ENCODE results near the gene CDKAL1. TPM values are rescaled to one million over a fixed set of nuclear protein-coding genes. Genes with fewer than 3 reads are reported as not detected.
"Not testable (repeated sequence)": the region's sequence is repeated elsewhere in the genome, so short reads cannot be mapped to it uniquely, and the experiment has no call there.

Gene CDKAL1
- total RNA-seq, 1 donor from 2014 or later, result 11.3 TPM

DNA sequence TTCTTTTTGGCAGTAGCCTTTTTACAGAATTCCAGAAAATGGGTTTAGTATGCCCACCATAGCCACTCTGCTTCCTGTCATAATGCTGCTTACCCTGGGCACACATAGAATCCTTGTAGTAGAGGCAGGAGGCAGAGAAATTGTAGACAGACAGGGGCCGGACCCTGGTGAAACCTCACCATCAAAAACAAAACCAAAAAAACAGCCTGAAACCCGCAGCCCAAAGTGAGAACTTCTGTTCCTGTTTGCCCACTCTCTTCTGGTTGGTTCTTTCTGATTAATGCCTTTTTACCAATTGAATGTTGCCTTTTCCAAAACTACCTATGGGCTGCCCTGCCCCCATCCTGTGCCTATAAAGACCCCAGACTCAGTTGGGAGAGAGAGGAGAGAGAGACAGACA is 188.2 kb downstream of the CDKAL1 start:
- Histone ChIP-seq H3K36me3 (peaks cover 0 to 4% of the 10 kb centered on the region in 2 donors), H3K27me3 (no peaks in the 10 kb centered on the region), H3K27ac (no peak overlapping the region), H3K4me3 (no peak overlapping the region), H3K9me3 (no peaks in the 10 kb centered on the region), H3K4me1 (no peaks in the 10 kb centered on the region)
- intact Hi-C loops (cut with DNase I), result no loop called here
- DNase-seq (ENCODE audit: extremely low spot score in 2 of 2), result no peak
- TF ChIP-seq POLR2AphosphoS5 (IDR thresholded peaks at IDR 0.05; ENCODE audit: insufficient read depth in 1 of 2, low read depth in 1 of 2) (no peak), POLR2A (IDR thresholded peaks at IDR 0.05) (no peak)
- TF ChIP-seq, protein P1, sequence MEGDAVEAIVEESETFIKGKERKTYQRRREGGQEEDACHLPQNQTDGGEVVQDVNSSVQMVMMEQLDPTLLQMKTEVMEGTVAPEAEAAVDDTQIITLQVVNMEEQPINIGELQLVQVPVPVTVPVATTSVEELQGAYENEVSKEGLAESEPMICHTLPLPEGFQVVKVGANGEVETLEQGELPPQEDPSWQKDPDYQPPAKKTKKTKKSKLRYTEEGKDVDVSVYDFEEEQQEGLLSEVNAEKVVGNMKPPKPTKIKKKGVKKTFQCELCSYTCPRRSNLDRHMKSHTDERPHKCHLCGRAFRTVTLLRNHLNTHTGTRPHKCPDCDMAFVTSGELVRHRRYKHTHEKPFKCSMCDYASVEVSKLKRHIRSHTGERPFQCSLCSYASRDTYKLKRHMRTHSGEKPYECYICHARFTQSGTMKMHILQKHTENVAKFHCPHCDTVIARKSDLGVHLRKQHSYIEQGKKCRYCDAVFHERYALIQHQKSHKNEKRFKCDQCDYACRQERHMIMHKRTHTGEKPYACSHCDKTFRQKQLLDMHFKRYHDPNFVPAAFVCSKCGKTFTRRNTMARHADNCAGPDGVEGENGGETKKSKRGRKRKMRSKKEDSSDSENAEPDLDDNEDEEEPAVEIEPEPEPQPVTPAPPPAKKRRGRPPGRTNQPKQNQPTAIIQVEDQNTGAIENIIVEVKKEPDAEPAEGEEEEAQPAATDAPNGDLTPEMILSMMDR (IDR thresholded peaks at IDR 0.05), result no peak

DNA sequence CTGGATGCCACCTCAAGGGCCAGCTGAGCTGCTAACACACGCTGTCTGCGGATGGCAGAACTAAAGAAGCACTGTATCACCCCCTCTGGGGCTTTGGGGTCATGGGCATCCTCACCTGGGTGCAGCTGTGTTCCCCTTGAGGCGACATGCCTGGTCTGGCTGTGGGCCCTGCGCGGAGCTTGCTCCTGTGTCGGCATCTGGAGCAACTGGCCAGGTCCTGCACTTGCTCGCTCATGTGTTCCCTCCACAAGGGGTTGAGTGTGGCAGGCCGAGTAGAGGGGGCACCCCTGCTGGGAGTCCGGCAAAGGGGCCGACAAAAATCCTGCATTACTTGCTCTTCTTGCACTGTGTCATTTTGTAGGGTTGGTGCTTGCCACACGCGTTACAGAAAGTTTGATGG is 189.0 kb downstream of the CDKAL1 start:
- Histone ChIP-seq H3K4me1 (no peaks in the 10 kb centered on the region), H3K27me3 (no peaks in the 10 kb centered on the region), H3K9me3 (no peaks in the 10 kb centered on the region), H3K4me3 (no peak overlapping the region), H3K36me3 (peaks cover 0 to 4% of the 10 kb centered on the region in 2 donors), H3K27ac (no peak overlapping the region)
- TF ChIP-seq POLR2A (IDR thresholded peaks at IDR 0.05), result no peak
- TF ChIP-seq, protein P1 (IDR thresholded peaks at IDR 0.05), result no peak
- TF ChIP-seq POLR2AphosphoS5 (IDR thresholded peaks at IDR 0.05; ENCODE audit: insufficient read depth in 1 of 2, low read depth in 1 of 2), result no peak
- no peak for DNase-seq (ENCODE audit: extremely low spot score in 2 of 2)
- intact Hi-C loops (cut with DNase I), result no loop called here

DNA sequence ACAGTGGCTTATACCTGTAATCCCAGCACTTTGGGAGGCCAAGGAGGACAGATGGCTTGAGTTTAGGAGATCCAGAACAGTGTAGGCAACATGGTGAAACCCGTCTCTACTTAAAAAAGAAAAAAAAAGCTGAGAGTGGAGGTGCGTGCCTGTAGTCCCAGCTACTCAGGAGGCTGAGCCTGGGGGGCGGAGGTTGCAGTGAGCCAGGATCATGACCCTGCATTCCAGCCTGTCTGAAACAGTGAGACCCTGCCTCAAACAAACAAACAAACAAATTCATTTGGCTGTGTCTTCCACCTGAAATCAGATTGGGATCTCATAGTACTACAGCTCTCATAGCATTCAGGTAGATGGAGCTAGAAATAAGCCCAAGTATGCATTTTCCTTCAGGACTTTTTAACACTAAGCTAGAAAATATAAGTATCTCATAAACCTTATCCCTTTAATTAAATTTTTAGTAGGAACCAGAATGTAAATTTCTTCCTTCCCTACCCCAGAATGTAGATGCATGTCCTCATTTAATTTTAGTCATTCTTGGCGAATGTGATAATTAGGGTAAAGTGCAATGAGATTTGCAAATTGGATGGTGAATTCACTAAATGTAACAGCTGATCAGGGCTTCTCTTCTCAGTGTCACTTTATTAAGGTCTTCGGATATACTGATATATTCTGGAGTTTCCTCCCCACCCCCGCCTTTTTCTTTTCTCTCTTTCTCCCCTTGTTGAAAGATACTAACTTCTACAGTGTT is 190.4 kb downstream of the CDKAL1 start:
- TF ChIP-seq POLR2A (IDR thresholded peaks at IDR 0.05) (no peak), POLR2AphosphoS5 (IDR thresholded peaks at IDR 0.05; ENCODE audit: insufficient read depth in 1 of 2, low read depth in 1 of 2) (no peak)
- TF ChIP-seq, protein P1 (IDR thresholded peaks at IDR 0.05), result no peak
- intact Hi-C loops (cut with DNase I), result no loop called here
- Histone ChIP-seq H3K4me1 (no peaks in the 10 kb centered on the region), H3K27ac (no peak overlapping the region), H3K9me3 (no peaks in the 10 kb centered on the region), H3K4me3 (no peak overlapping the region), H3K27me3 (no peaks in the 10 kb centered on the region), H3K36me3 (peaks cover 0 to 4% of the 10 kb centered on the region in 2 donors)
- no peak for DNase-seq (ENCODE audit: extremely low spot score in 2 of 2)

DNA sequence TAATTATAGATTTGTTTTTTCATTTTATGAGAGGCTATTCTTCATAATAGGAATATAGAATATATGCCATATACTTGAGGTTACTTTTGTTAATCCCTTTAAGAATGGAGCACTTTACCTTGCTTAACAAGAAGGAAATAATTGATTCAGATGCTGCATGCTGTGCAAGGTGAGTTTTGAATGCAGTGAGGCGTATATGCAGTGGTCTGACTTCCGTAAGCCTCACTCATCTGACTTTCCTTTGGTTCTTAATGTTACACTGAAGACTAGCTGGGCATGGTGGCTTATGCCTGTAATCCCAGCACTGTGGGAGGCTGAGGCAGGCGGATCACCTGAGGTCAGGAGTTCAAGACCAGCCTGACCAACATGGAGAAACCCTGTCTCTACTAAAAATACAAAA is 191.0 kb downstream of the CDKAL1 start:
- H3K27ac ChIP-seq; H3K4me3 ChIP-seq; H3K27me3 ChIP-seq; H3K9me3 ChIP-seq; H3K4me1 ChIP-seq; DNase-seq (ENCODE audit: extremely low spot score in 2 of 2); intact Hi-C loops (cut with DNase I); H3K36me3 ChIP-seq: not testable (repeated sequence)

- TF ChIP-seq POLR2AphosphoS5 (IDR thresholded peaks at IDR 0.05; ENCODE audit: insufficient read depth in 1 of 2, low read depth in 1 of 2), result no peak
- TF ChIP-seq POLR2A (IDR thresholded peaks at IDR 0.05), result no peak
- TF ChIP-seq, protein P1 (IDR thresholded peaks at IDR 0.05), result no peak
- Histone ChIP-seq H3K9me3 (no peaks in the 10 kb centered on the region), H3K27ac (no peak overlapping the region), H3K27me3 (no peaks in the 10 kb centered on the region), H3K4me3 (no peak overlapping the region), H3K4me1 (no peaks in the 10 kb centered on the region), H3K36me3 (no peaks in the 10 kb centered on the region)
- no peak for DNase-seq (ENCODE audit: extremely low spot score in 2 of 2)
- intact Hi-C loops (cut with DNase I), result no loop called here
Observed at GRCh38 chr6:20729086-20729485, 194.8 kb downstream of the CDKAL1 start.

DNA sequence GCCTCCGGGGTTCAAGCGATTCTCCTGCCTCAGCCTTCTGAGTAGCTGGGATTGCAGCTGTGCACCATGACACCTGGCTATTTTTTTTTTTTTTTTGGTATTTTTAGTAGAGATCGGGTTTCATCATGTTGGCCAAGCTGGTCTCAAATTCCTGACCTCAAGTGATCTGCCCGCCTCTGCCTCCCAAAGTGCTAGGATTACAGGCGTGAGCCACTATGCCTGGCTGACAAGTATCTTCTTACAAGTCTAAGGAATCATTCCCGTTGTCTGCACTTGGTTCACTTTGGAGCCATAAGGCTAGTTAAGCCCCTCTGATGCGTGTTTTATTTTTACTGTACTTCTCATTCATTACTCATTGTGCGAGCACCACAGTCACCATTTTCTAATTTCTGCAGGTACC is 198.1 kb downstream of the CDKAL1 start:
- H3K4me1 ChIP-seq; H3K4me3 ChIP-seq; DNase-seq (ENCODE audit: extremely low spot score in 2 of 2); H3K36me3 ChIP-seq; H3K27me3 ChIP-seq; H3K9me3 ChIP-seq; intact Hi-C loops (cut with DNase I); H3K27ac ChIP-seq: not testable (repeated sequence)

Data from vagina (tissue), 2 donors.